Islet of Langerhans (tissue), 1 donor: Measurements from ENCODE around the gene NUP210.

ENCODE experiments used
- FAIRE-seq: peaks from one replicate; lab custom pipeline; 2011; peaks lifted over from hg19 to GRCh38; lab: Jason Lieb, UNC

NUP210 gene

GRCh38 chr3:13274551-13275332 lies 145.4 kb downstream of the NUP210 start:
- no peak for FAIRE-seq

GRCh38 chr3:13274125-13274524 lies 146.0 kb downstream of the NUP210 start:
- FAIRE-seq, result no peak

GRCh38 chr3:13273604-13274105 lies 146.5 kb downstream of the NUP210 start:
- FAIRE-seq, result no peak

GRCh38 chr3:13272831-13273603 lies 147.1 kb downstream of the NUP210 start:
- no peak for FAIRE-seq

GRCh38 chr3:13269711-13270378 lies 150.3 kb downstream of the NUP210 start:
- no peak for FAIRE-seq

GRCh38 chr3:13268961-13269441 lies 151.1 kb downstream of the NUP210 start:
- FAIRE-seq, result no peak

- no peak for FAIRE-seq
Measured at GRCh38 chr3:13268120-13268519, 152.0 kb downstream of the NUP210 start.

- no peak for FAIRE-seq
Measured at GRCh38 chr3:13266651-13267362, 153.3 kb downstream of the NUP210 start.
